Prostate gland (tissue), 2 donors: ENCODE data around the gene MYO6.

ENCODE experiments used
- CTCF ChIP-seq, 4 experiments: fragments of 200-600 bp in 2 of 4; fragments of 450-650 bp in 2 of 4; sonication (generic) in 2 of 4; IDR thresholded peaks; 1 replicate in 3 of 4; 2 replicates in 1 of 4; pipeline ENCODE4 v1.5.1; 2016 to 2019; ENCODE audit warnings: antibody characterized with exemption in 4 of 4, mild to moderate bottlenecking in 2 of 4, moderate library complexity in 2 of 4
- POLR2AphosphoS5 ChIP-seq: sonication (generic); formaldehyde crosslinking; IDR thresholded peaks from one replicate; pipeline ENCODE4 v1.6.1; 2017; ENCODE audit warnings: antibody characterized with exemption

GRCh38 chr6:75893058-75893775 is 144.2 kb downstream of the MYO6 start:
- TF ChIP-seq CTCF (IDR thresholded peaks at IDR 0.05) (peak in 3 of 4 experiments; percentile 65 to 71 (median 67)), POLR2AphosphoS5 (no peak)
